Peyer's patch (tissue), 4 donors: ENCODE results near the gene RHOU.

Experiments used
- POLR2A ChIP-seq, 2 donors: fragments of 450-650 bp; IDR thresholded peaks; one replicate each; pipeline ENCODE4 v1.5.1; 2017; ENCODE audit warnings: antibody characterized with exemption in 2 of 2, mild to moderate bottlenecking in 2 of 2, moderate library complexity in 2 of 2
- TF ChIP-seq, protein P1 (sequence below), 6 experiments: fragments of 450-650 bp in 4 of 6; fragments of 200-600 bp in 2 of 6; sonication (generic) in 1 of 6; IDR thresholded peaks; one replicate each; pipeline ENCODE4 v1.5.1; 2017 to 2019; ENCODE audit warnings: antibody characterized with exemption in 6 of 6, mild to moderate bottlenecking in 3 of 6, moderate library complexity in 1 of 6

DNA sequence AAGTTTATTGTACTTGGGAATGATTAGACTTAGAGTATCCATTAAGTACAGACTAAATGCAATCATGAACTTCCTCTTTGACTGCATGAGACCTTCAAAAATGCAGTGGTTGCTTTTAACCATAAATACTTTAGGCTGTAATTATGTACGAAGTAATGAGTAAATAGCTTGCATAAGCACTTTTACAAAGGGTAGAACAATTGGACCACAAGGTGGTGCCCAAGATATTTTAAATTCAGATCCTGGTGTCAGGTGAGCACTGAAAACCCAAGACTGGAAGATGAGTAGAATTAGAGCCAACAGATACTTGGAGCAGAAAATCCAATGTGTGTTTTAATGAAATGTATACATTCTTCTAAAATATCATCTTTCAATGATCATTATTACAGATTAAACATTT is 43.4 kb upstream of the RHOU start:
- TF ChIP-seq, protein P1, sequence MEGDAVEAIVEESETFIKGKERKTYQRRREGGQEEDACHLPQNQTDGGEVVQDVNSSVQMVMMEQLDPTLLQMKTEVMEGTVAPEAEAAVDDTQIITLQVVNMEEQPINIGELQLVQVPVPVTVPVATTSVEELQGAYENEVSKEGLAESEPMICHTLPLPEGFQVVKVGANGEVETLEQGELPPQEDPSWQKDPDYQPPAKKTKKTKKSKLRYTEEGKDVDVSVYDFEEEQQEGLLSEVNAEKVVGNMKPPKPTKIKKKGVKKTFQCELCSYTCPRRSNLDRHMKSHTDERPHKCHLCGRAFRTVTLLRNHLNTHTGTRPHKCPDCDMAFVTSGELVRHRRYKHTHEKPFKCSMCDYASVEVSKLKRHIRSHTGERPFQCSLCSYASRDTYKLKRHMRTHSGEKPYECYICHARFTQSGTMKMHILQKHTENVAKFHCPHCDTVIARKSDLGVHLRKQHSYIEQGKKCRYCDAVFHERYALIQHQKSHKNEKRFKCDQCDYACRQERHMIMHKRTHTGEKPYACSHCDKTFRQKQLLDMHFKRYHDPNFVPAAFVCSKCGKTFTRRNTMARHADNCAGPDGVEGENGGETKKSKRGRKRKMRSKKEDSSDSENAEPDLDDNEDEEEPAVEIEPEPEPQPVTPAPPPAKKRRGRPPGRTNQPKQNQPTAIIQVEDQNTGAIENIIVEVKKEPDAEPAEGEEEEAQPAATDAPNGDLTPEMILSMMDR (IDR thresholded peaks at IDR 0.05): peak in 4 of 6 experiments; percentile 20 to 70 (median 68)
- TF ChIP-seq POLR2A (IDR thresholded peaks at IDR 0.05): no peak
